ENCODE data around the gene SSC5D.

The SSC5D gene

DNA sequence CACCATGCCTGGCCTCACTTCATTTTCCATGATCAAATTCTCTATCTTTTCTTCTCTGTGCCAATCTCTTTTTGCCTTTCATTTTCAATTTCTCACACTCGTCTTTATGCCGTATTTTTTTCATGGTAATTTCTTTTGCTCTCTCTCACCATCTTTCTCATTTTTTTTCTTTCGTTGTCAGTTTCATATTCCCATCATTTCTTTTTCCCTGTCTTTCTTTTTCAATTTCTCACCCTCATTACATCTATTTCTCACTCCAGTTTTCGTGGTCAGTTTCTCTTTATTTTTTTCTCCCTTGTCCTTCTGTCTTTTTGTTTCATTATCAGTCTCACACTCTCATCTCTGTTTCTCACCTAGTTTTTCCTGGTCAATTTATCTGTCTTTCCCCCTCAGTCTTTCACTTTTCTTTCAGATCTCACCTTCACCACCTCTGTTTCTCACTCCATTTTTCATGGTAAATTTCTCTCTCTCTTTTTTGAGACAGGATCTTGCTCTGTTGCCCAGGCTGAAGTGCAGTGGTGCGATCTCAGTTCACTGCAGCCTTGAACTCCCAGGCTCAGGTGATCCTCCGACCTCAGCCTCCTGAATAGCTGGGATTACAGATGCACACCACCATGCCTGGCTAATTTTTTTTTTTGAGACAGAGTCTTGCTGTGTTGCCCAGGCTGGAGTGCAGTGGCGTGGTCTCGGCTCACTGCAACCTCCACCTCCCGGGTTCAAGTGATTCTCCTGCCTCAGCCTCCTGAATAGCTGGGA, 14.1 kb downstream of the SSC5D start:
- Histone ChIP-seq H3K9ac (ENCODE audit: low read length in 5 of 5) (no peak overlapping the region), H3K27ac (ENCODE audit: low read depth, low read length) (no peak overlapping the region), H3K4me1 (ENCODE audit: control insufficient read depth in 5 of 5, insufficient read depth in 5 of 5, low read length in 5 of 5) (peaks cover 0 to 11% (median 10%) of the 10 kb centered on the region in 5 donors), H3K9me3 (ENCODE audit: control insufficient read depth in 5 of 5, low read length in 5 of 5) (no peaks in the 10 kb centered on the region), H3K4me3 (ENCODE audit: low read depth in 1 of 5, low read length in 5 of 5) (no peak overlapping the region), H3K36me3 (ENCODE audit: control insufficient read depth in 5 of 5, insufficient read depth in 5 of 5, low read length in 5 of 5) (peaks cover 0 to 32% (median 9%) of the 10 kb centered on the region in 5 donors), H3K27me3 (ENCODE audit: control insufficient read depth in 5 of 5, insufficient read depth in 4 of 5, low read length in 5 of 5) (peaks cover 0 to 3% (median 0%) of the 10 kb centered on the region in 5 donors)

DNA sequence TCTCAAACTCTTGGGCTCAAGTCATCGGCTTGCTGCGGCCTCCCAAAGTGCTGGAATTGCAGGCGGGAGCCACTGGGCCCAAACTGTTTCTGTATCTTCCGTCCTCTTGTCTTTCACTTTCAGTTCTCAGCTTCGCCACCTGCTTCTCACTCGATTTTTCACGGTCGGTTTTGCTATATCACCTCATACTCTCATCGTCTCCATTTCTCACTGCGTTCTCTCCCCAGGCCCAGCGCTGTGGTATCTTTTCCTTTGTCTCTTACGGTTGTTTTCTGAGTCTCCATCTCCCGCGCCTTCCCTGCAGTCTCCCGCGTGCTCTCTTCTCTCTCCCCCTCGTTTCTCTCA, 14.9 kb downstream of the SSC5D start:
- no peak overlapping the region for H3K27ac ChIP-seq (ENCODE audit: low read depth, low read length)
- H3K4me1 ChIP-seq (ENCODE audit: control insufficient read depth in 5 of 5, insufficient read depth in 5 of 5, low read length in 5 of 5), result peaks cover 0 to 11% (median 10%) of the 10 kb centered on the region in 5 donors
- H3K9me3 ChIP-seq (ENCODE audit: control insufficient read depth in 5 of 5, low read length in 5 of 5), result no peaks in the 10 kb centered on the region
- H3K36me3 ChIP-seq (ENCODE audit: control insufficient read depth in 5 of 5, insufficient read depth in 5 of 5, low read length in 5 of 5), result peaks cover 0 to 28% (median 9%) of the 10 kb centered on the region in 5 donors
- H3K9ac ChIP-seq (ENCODE audit: low read length in 5 of 5), result no peak overlapping the region
- H3K4me3 ChIP-seq (ENCODE audit: low read depth in 1 of 5, low read length in 5 of 5), result peak overlapping the region in 1 of 5 donors; percentile 71
- peaks cover 0 to 3% (median 0%) of the 10 kb centered on the region in 5 donors for H3K27me3 ChIP-seq (ENCODE audit: control insufficient read depth in 5 of 5, insufficient read depth in 4 of 5, low read length in 5 of 5)

DNA sequence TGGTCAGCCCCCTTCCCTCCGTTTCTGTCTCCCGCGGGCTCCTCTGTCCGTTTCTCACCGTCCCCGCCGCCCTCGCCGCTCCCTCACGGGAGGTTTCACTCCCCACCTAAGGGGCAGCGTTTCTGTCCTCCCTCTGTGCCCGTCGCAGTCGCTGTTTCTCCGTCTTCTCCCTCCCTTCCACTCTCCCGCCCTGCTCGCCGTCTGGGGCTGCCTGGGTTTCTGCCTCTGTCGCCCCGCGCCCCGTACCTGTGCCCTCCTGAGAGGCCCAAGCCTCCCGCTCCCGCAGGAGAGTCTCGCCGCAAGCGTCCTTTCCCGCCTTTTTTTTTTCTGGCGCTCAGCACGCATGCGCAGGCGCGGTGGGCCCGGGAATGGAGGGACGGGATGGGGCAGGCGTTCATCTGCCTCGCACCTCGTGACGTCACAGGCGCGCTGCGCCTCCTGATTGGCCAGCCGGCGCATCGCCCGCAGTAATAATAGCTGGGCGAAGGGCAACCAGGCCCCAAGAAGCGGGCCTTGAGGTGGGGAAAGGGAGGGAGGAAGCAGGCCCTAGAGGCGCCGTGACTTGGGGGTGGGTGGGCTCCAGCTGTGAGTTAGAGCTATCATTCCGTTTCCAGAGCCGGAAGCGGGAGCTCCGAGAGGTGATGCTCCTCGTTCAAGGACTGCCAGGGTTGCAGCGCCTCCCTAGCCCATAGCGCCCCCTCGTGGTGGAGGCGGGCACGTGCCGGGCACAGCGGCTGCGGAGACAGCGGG, 15.4 kb downstream of the SSC5D start:
- no peak overlapping the region for H3K9ac ChIP-seq (ENCODE audit: low read length in 5 of 5)
- H3K4me1 ChIP-seq (ENCODE audit: control insufficient read depth in 5 of 5, insufficient read depth in 5 of 5, low read length in 5 of 5), result peaks cover 0 to 11% (median 10%) of the 10 kb centered on the region in 5 donors
- peaks cover 0 to 3% (median 0%) of the 10 kb centered on the region in 5 donors for H3K27me3 ChIP-seq (ENCODE audit: control insufficient read depth in 5 of 5, insufficient read depth in 4 of 5, low read length in 5 of 5)
- H3K4me3 ChIP-seq (ENCODE audit: low read depth in 1 of 5, low read length in 5 of 5), result peak overlapping the region; percentile 52 to 71 (median 59)
- H3K27ac ChIP-seq (ENCODE audit: low read depth, low read length), result no peak overlapping the region
- H3K9me3 ChIP-seq (ENCODE audit: control insufficient read depth in 5 of 5, low read length in 5 of 5), result no peaks in the 10 kb centered on the region
- H3K36me3 ChIP-seq (ENCODE audit: control insufficient read depth in 5 of 5, insufficient read depth in 5 of 5, low read length in 5 of 5), result peaks cover 0 to 27% (median 9%) of the 10 kb centered on the region in 5 donors

DNA sequence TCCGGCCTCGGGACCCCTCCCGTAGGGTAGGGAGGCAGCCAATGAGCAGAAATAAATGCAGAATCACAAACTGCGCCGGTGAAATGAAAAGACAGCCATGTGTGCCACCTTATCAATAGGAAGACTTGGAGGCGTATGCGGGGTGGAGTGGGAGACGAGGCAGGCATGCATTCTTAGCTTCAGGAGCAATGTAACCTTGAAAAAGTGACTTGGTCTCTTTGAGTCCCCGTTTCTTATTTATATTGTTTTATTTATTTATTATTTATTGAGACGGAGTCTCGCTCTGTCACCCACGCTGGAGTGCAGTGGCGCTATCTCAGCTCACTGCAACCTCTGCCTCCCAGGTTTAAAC, 16.0 kb downstream of the SSC5D start:
- Histone ChIP-seq H3K27ac (ENCODE audit: low read depth, low read length) (no peak overlapping the region), H3K36me3 (ENCODE audit: control insufficient read depth in 5 of 5, insufficient read depth in 5 of 5, low read length in 5 of 5) (peaks cover 0 to 21% (median 9%) of the 10 kb centered on the region in 5 donors), H3K27me3 (ENCODE audit: control insufficient read depth in 5 of 5, insufficient read depth in 4 of 5, low read length in 5 of 5) (peaks cover 0 to 3% (median 3%) of the 10 kb centered on the region in 5 donors), H3K9ac (ENCODE audit: low read length in 5 of 5) (no peak overlapping the region), H3K4me3 (ENCODE audit: low read depth in 1 of 5, low read length in 5 of 5) (peak overlapping the region in 3 of 5 donors; percentile 52 to 71 (median 60)), H3K4me1 (ENCODE audit: control insufficient read depth in 5 of 5, insufficient read depth in 5 of 5, low read length in 5 of 5) (peaks cover 0 to 11% (median 10%) of the 10 kb centered on the region in 5 donors), H3K9me3 (ENCODE audit: control insufficient read depth in 5 of 5, low read length in 5 of 5) (no peaks in the 10 kb centered on the region)

DNA sequence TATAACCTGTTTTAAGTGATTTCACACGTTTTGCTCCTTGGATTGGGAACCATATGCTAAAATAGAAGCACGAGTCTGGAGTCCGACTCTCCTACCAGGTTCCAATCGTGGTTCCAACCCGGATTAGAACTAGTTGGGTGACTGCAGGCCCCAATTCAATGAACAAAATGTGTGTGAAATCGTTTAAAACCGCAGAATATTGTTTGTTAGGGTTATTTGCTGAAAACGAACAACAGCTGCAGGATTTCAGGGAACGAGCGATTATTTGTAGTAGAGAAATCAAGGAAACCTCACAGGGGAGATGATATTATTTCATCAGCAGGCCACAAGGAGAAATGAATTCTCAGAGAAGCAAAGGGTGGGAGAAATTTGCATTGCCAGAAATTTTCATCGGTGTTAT, 16.7 kb downstream of the SSC5D start:
- Histone ChIP-seq H3K36me3 (ENCODE audit: control insufficient read depth in 5 of 5, insufficient read depth in 5 of 5, low read length in 5 of 5) (peaks cover 0 to 18% (median 9%) of the 10 kb centered on the region in 5 donors), H3K4me3 (ENCODE audit: low read depth in 1 of 5, low read length in 5 of 5) (no peak overlapping the region), H3K4me1 (ENCODE audit: control insufficient read depth in 5 of 5, insufficient read depth in 5 of 5, low read length in 5 of 5) (peaks cover 0 to 11% (median 10%) of the 10 kb centered on the region in 5 donors), H3K27me3 (ENCODE audit: control insufficient read depth in 5 of 5, insufficient read depth in 4 of 5, low read length in 5 of 5) (peaks cover 0 to 3% (median 3%) of the 10 kb centered on the region in 5 donors), H3K9ac (ENCODE audit: low read length in 5 of 5) (no peak overlapping the region), H3K9me3 (ENCODE audit: control insufficient read depth in 5 of 5, low read length in 5 of 5) (no peaks in the 10 kb centered on the region), H3K27ac (ENCODE audit: low read depth, low read length) (no peak overlapping the region)

DNA sequence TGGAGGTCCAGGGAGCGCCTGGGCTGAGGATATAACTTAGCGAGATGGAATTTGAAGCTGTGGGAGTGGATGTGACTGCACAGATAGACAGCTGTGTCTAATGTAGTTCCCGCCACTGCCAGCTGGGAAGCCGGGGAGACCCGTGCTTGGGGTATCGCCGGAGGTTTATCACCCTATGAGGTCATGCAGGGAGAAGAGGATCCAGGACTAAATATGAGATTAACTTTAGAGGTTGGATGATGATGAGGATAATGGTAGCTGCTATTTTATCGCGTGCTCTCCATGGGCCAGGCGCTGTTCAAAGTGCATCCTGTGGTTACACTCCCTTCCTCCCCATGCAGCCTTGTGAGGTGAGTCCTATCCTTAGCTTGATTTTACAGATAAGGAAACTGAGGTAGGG, 19.9 kb downstream of the SSC5D start:
- Histone ChIP-seq H3K27ac (ENCODE audit: low read depth, low read length) (no peak overlapping the region), H3K36me3 (ENCODE audit: control insufficient read depth in 5 of 5, insufficient read depth in 5 of 5, low read length in 5 of 5) (peaks cover 0 to 5% (median 0%) of the 10 kb centered on the region in 5 donors), H3K4me1 (ENCODE audit: control insufficient read depth in 5 of 5, insufficient read depth in 5 of 5, low read length in 5 of 5) (peaks cover 0 to 11% (median 10%) of the 10 kb centered on the region in 5 donors), H3K4me3 (ENCODE audit: low read depth in 1 of 5, low read length in 5 of 5) (no peak overlapping the region), H3K9me3 (ENCODE audit: control insufficient read depth in 5 of 5, low read length in 5 of 5) (no peaks in the 10 kb centered on the region), H3K27me3 (ENCODE audit: control insufficient read depth in 5 of 5, insufficient read depth in 4 of 5, low read length in 5 of 5) (peaks cover 0 to 5% (median 3%) of the 10 kb centered on the region in 5 donors), H3K9ac (ENCODE audit: low read length in 5 of 5) (no peak overlapping the region)

DNA sequence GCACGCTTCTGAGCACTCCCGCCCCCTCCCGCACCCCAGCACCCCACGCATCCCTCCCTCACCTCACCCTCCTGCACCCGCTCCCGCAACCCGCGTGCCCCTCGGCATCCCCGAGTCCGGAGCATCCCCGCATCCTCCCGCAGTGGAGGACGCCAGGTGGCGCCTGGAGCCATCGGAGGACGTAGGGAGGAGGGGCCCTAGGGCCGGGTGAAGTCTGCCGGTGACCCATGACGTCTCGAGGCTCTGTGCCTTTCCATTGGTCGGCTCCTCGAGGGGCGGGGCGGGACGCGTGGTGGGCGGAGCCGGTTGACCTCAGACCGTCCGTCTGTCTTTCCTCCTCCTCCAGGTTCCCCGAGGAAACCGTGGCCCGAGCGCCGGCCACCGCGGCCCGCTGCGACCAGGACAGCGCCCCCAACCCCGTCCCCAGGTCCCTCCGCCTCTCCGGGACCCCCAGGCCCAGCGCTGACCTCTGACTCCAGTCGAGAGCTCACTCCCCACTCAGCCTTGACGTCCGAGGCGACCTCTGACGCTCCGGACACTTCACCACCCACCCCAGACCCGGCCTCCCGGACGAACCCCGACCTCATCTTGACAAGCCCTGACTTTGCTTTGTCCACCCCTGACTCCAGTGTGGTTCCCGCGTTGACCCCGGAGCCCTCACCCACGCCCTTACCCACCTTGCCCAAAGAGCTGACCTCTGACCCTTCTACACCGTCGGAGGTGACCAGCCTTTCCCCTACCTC, 28.8 kb downstream of the SSC5D start:
- Histone ChIP-seq H3K27me3 (ENCODE audit: control insufficient read depth in 5 of 5, insufficient read depth in 4 of 5, low read length in 5 of 5) (peaks cover 0 to 10% (median 0%) of the 10 kb centered on the region in 5 donors), H3K27ac (ENCODE audit: low read depth, low read length) (peak overlapping the region; percentile 65), H3K9me3 (ENCODE audit: control insufficient read depth in 5 of 5, low read length in 5 of 5) (no peaks in the 10 kb centered on the region), H3K36me3 (ENCODE audit: control insufficient read depth in 5 of 5, insufficient read depth in 5 of 5, low read length in 5 of 5) (peaks cover 0 to 9% (median 0%) of the 10 kb centered on the region in 5 donors), H3K4me1 (ENCODE audit: control insufficient read depth in 5 of 5, insufficient read depth in 5 of 5, low read length in 5 of 5) (peaks cover 0 to 16% (median 14%) of the 10 kb centered on the region in 5 donors), H3K9ac (ENCODE audit: low read length in 5 of 5) (peak overlapping the region; percentile 45 to 76 (median 62)), H3K4me3 (ENCODE audit: low read depth in 1 of 5, low read length in 5 of 5) (peak overlapping the region; percentile 26 to 66 (median 61))

DNA sequence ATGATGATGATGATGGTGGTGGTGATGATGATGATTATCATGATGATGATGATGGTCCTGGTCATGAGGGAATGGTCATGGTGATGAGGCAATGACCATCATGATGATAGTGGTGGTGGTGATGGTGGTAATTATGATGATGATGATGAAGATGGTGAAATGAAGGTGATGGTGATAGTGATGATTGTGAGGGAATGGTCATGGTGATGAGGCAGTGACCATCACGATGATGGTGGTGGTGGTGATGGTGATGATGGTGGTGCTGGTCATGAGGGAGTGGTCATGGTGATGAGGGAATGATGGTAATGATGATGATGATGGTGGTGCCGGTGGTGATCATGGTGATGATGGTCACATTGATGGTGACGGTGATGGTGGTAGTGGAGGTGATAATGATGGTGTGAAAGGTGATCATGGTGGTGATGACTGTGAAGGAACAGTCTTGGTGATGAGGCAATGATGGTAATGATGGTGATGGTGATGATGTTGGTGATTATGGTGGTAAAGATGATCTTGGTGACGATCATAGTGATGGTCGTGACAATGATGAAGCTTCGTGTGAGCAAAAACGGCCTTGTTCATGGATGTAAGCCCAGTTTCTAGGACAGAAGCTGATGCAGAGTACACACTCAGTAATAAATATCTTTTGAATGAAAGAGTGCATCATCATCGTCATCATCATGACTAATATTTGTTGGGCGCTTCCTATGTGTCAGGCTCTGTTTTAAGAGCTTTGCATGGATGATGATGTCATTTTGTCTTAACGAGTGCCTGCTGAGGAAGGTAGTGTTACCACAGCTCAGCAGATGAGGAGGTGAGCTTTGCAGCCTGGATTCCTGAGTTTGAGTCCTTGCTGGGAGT, 31.4 kb downstream of the SSC5D start:
- H3K36me3 ChIP-seq (ENCODE audit: control insufficient read depth in 5 of 5, insufficient read depth in 5 of 5, low read length in 5 of 5), result peaks cover 0 to 2% (median 0%) of the 10 kb centered on the region in 5 donors
- H3K9ac ChIP-seq (ENCODE audit: low read length in 5 of 5), result no peak overlapping the region
- H3K27ac ChIP-seq (ENCODE audit: low read depth, low read length), result no peak overlapping the region
- H3K4me3 ChIP-seq (ENCODE audit: low read depth in 1 of 5, low read length in 5 of 5), result no peak overlapping the region
- peaks cover 0 to 19% (median 16%) of the 10 kb centered on the region in 5 donors for H3K4me1 ChIP-seq (ENCODE audit: control insufficient read depth in 5 of 5, insufficient read depth in 5 of 5, low read length in 5 of 5)
- H3K9me3 ChIP-seq (ENCODE audit: control insufficient read depth in 5 of 5, low read length in 5 of 5), result no peaks in the 10 kb centered on the region
- H3K27me3 ChIP-seq (ENCODE audit: control insufficient read depth in 5 of 5, insufficient read depth in 4 of 5, low read length in 5 of 5), result no peaks in the 10 kb centered on the region

DNA sequence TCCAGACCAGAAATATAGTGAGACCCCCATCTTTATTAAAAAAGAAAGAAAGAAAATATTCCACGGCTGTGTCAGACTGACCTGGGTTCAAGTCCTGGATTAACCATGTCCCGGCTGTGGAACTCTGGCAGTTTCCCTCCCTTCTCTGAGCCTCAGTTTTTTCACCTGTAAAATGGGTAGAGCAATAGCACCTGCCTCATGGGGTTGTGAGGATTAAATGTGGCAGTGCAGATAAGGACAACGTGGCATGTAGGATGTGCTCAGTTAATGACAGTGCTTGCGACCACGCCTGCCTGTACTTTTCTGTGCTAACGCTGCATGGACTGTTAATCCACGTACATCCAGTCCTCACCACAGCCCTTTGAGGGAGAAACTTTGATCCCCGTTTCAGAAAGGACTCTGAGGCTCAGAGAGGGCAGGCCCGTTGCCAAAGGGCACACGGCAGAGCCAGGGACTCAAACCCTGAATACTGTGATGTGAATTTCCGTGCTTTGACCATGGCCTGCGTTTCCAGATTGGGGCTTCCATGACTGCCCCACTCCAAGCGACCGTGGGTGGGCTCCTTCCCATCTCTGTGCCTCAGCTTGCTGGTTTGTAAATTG, 32.6 kb downstream of the SSC5D start:
- Histone ChIP-seq H3K27me3 (ENCODE audit: control insufficient read depth in 5 of 5, insufficient read depth in 4 of 5, low read length in 5 of 5) (peaks cover 0 to 5% (median 2%) of the 10 kb centered on the region in 5 donors), H3K9ac (ENCODE audit: low read length in 5 of 5) (no peak overlapping the region), H3K4me3 (ENCODE audit: low read depth in 1 of 5, low read length in 5 of 5) (no peak overlapping the region), H3K4me1 (ENCODE audit: control insufficient read depth in 5 of 5, insufficient read depth in 5 of 5, low read length in 5 of 5) (peaks cover 0 to 22% (median 19%) of the 10 kb centered on the region in 5 donors), H3K36me3 (ENCODE audit: control insufficient read depth in 5 of 5, insufficient read depth in 5 of 5, low read length in 5 of 5) (peaks cover 0 to 2% (median 0%) of the 10 kb centered on the region in 5 donors), H3K27ac (ENCODE audit: low read depth, low read length) (no peak overlapping the region), H3K9me3 (ENCODE audit: control insufficient read depth in 5 of 5, low read length in 5 of 5) (no peaks in the 10 kb centered on the region)
